ENCODE data around the gene FOXP4. TPM values are rescaled to one million over a fixed set of nuclear protein-coding genes. Genes with fewer than 3 reads are reported as not detected.

Gene FOXP4
- total RNA-seq, 4 donors from 2014 or later, result 10.8 to 30.7 (median 17.7) TPM

GRCh38 chr6:41626917-41627316 is 80.7 kb downstream of the FOXP4 start:
- H3K27me3 ChIP-seq, result peaks cover 0 to 16% (median 0%) of the 10 kb centered on the region in 4 donors
- peaks cover 0 to 4% (median 0%) of the 10 kb centered on the region in 4 donors for H3K9me3 ChIP-seq
- 72% methylated on average over 7 of the region's 8 CpGs for whole genome bisulfite sequencing
- H3K36me3 ChIP-seq, result no peaks in the 10 kb centered on the region
- no peak overlapping the region for H3K4me3 ChIP-seq
- intact Hi-C loops (cut with DNase I), result no loop called here
- no peak for DNase-seq (ENCODE audit: extremely low spot score)
- TF ChIP-seq POLR2A (IDR thresholded peaks at IDR 0.05; ENCODE audit: low read depth) (no peak), CTCF (IDR thresholded peaks at IDR 0.05) (no peak), POLR2AphosphoS5 (IDR thresholded peaks at IDR 0.05) (no peak)
- H3K27ac ChIP-seq (replicated peaks in 1 of 4), result no peak overlapping the region
- H3K4me1 ChIP-seq, result peaks cover 6 to 11% (median 9%) of the 10 kb centered on the region in 4 donors

GRCh38 chr6:41629128-41629527 is 82.9 kb downstream of the FOXP4 start:
- WGBS, result 100% methylated on average over 2 of the region's 2 CpGs
- DNase-seq (ENCODE audit: extremely low spot score), result no peak
- Histone ChIP-seq H3K4me3 (no peak overlapping the region), H3K4me1 (peaks cover 6 to 11% (median 9%) of the 10 kb centered on the region in 4 donors), H3K36me3 (no peaks in the 10 kb centered on the region), H3K9me3 (no peaks in the 10 kb centered on the region), H3K27me3 (peaks cover 0 to 19% (median 0%) of the 10 kb centered on the region in 4 donors), H3K27ac (replicated peaks in 1 of 4) (no peak overlapping the region)
- TF ChIP-seq POLR2AphosphoS5 (IDR thresholded peaks at IDR 0.05), result no peak
- intact Hi-C loops (cut with DNase I), result no loop called here

- 91% methylated on average over 6 of the region's 6 CpGs for WGBS
- no peaks in the 10 kb centered on the region for H3K9me3 ChIP-seq
- DNase-seq (ENCODE audit: extremely low spot score), result no peak
- H3K36me3 ChIP-seq, result no peaks in the 10 kb centered on the region
- TF ChIP-seq EP300 (IDR thresholded peaks at IDR 0.05), result no peak
- no peak for TF ChIP-seq POLR2A (IDR thresholded peaks at IDR 0.05; ENCODE audit: low read depth)
- TF ChIP-seq POLR2AphosphoS5 (IDR thresholded peaks at IDR 0.05), result no peak
- no peak for TF ChIP-seq CTCF (IDR thresholded peaks at IDR 0.05)
- peaks cover 0 to 29% (median 0%) of the 10 kb centered on the region in 4 donors for H3K27me3 ChIP-seq
- intact Hi-C loops (cut with DNase I), result no loop called here
- H3K4me1 ChIP-seq, result peaks cover 6 to 12% (median 9%) of the 10 kb centered on the region in 4 donors
- no peak overlapping the region for H3K4me3 ChIP-seq
- no peak overlapping the region for H3K27ac ChIP-seq (replicated peaks in 1 of 4)
Observed at GRCh38 chr6:41630069-41630468, 83.9 kb downstream of the FOXP4 start.

- Histone ChIP-seq H3K27me3 (peaks cover 0 to 35% (median 0%) of the 10 kb centered on the region in 4 donors), H3K36me3 (no peaks in the 10 kb centered on the region), H3K9me3 (no peaks in the 10 kb centered on the region), H3K4me1 (peaks cover 0 to 4% (median under 1%) of the 10 kb centered on the region in 4 donors), H3K27ac (replicated peaks in 1 of 4) (no peak overlapping the region), H3K4me3 (no peak overlapping the region)
- WGBS, result 96% methylated on average over 8 of the region's 8 CpGs
- intact Hi-C loops (cut with DNase I), result no loop called here
- TF ChIP-seq POLR2AphosphoS5 (IDR thresholded peaks at IDR 0.05) (no peak), CTCF (IDR thresholded peaks at IDR 0.05) (no peak), EP300 (IDR thresholded peaks at IDR 0.05) (no peak), POLR2A (IDR thresholded peaks at IDR 0.05; ENCODE audit: low read depth) (no peak)
- DNase-seq (ENCODE audit: extremely low spot score), result no peak
Observed at GRCh38 chr6:41630946-41631345, 84.8 kb downstream of the FOXP4 start.

- peaks cover 16 to 20% (median 17%) of the 10 kb centered on the region in 4 donors for H3K4me1 ChIP-seq
- H3K27ac ChIP-seq (replicated peaks in 1 of 4), result no peak overlapping the region
- intact Hi-C loops (cut with DNase I), result no loop called here
- no peak overlapping the region for H3K4me3 ChIP-seq
- H3K27me3 ChIP-seq, result peaks cover 6 to 54% (median 17%) of the 10 kb centered on the region in 4 donors
- no peaks in the 10 kb centered on the region for H3K36me3 ChIP-seq
- DNase-seq (ENCODE audit: extremely low spot score), result no peak
- TF ChIP-seq POLR2A (IDR thresholded peaks at IDR 0.05; ENCODE audit: low read depth) (no peak), POLR2AphosphoS5 (IDR thresholded peaks at IDR 0.05) (no peak), EP300 (IDR thresholded peaks at IDR 0.05) (no peak), CTCF (IDR thresholded peaks at IDR 0.05) (no peak)
- 86% methylated on average over 2 of the region's 2 CpGs for WGBS
- H3K9me3 ChIP-seq, result no peaks in the 10 kb centered on the region
Observed at GRCh38 chr6:41633056-41633634, 87.0 kb downstream of the FOXP4 start.
